HG03139 (cell line): Measurements from ENCODE around the gene PDE3A.

Experiments
- ATAC-seq: cut with Tn5 transposase; IDR thresholded peaks from one replicate; pipeline ENCODE4 v1.9.1; 2021; ENCODE audit not compliant: unreplicated experiment

The PDE3A gene

GRCh38 chr12:20453756-20454310 lies 85.5 kb downstream of the PDE3A start:
- ATAC-seq = no peak

GRCh38 chr12:20455001-20455706 lies 86.8 kb downstream of the PDE3A start:
- no peak for ATAC-seq

- ATAC-seq = no peak
Measured at GRCh38 chr12:20457582-20457981, 89.2 kb downstream of the PDE3A start.

- no peak for ATAC-seq
Measured at GRCh38 chr12:20458011-20458410, 89.7 kb downstream of the PDE3A start.

- ATAC-seq = no peak
Measured at GRCh38 chr12:20459920-20460319, 91.6 kb downstream of the PDE3A start.

- ATAC-seq = no peak
Measured at GRCh38 chr12:20460956-20461355, 92.6 kb downstream of the PDE3A start.

- no peak for ATAC-seq
Measured at GRCh38 chr12:20463913-20464524, 95.7 kb downstream of the PDE3A start.

GRCh38 chr12:20469300-20469699 lies 101.0 kb downstream of the PDE3A start:
- ATAC-seq = no peak

- ATAC-seq = no peak
Measured at GRCh38 chr12:20469756-20470155, 101.4 kb downstream of the PDE3A start.

- ATAC-seq = no peak
Measured at GRCh38 chr12:20472102-20472782, 103.9 kb downstream of the PDE3A start.

- ATAC-seq = no peak
Measured at GRCh38 chr12:20473133-20473532, 104.8 kb downstream of the PDE3A start.

GRCh38 chr12:20474016-20474415 lies 105.7 kb downstream of the PDE3A start:
- ATAC-seq = no peak

- ATAC-seq = no peak
Measured at GRCh38 chr12:20474443-20474842, 106.1 kb downstream of the PDE3A start.

GRCh38 chr12:20475542-20475941 lies 107.2 kb downstream of the PDE3A start:
- no peak for ATAC-seq

- ATAC-seq = no peak
Measured at GRCh38 chr12:20476551-20476950, 108.2 kb downstream of the PDE3A start.

GRCh38 chr12:20477255-20477654 lies 108.9 kb downstream of the PDE3A start:
- no peak for ATAC-seq

- ATAC-seq = no peak
Measured at GRCh38 chr12:20477672-20478071, 109.3 kb downstream of the PDE3A start.

GRCh38 chr12:20482491-20483054 lies 114.2 kb downstream of the PDE3A start:
- no peak for ATAC-seq

- no peak for ATAC-seq
Measured at GRCh38 chr12:20483776-20484175, 115.4 kb downstream of the PDE3A start.

GRCh38 chr12:20486233-20486632 lies 117.9 kb downstream of the PDE3A start:
- ATAC-seq = no peak

- no peak for ATAC-seq
Measured at GRCh38 chr12:20487519-20487918, 119.2 kb downstream of the PDE3A start.

- no peak for ATAC-seq
Measured at GRCh38 chr12:20489645-20490044, 121.3 kb downstream of the PDE3A start.
